ENCODE measurements around the gene CEP57L1. TPM values are rescaled to one million over a fixed set of nuclear protein-coding genes. Genes with fewer than 3 reads are reported as not detected.

Gene CEP57L1
- total and polyA plus RNA-seq, 9 of the 15 experiments (the other 6 are each of a cell fraction or from before 2014, with no cell fraction given) = 39.4 to 88.6 (median 61.8) TPM

GRCh38 chr6:109095036-109095834 lies at the start of gene CEP57L1 (continued):
- TF ChIP-seq ATF1 (CRISPR knock-in tag; IDR thresholded peaks at IDR 0.05) = peak; percentile 86; the same call in 1 of the 2 replicates
- peak; percentile 99 for TF ChIP-seq ATF1 (tag; IDR thresholded peaks at IDR 0.05)
- no peak for TF ChIP-seq GATA2 (CRISPR knock-in tag; IDR thresholded peaks at IDR 0.05)
- TF ChIP-seq GTF2F1 (IDR thresholded peaks at IDR 0.05; ENCODE audit: low read depth, low read length) = no peak; the same call in 1 of the 2 replicates
- TF ChIP-seq HMG20B (CRISPR knock-in tag; IDR thresholded peaks at IDR 0.05) = no peak
- TF ChIP-seq ZNF589 (CRISPR knock-in tag; IDR thresholded peaks at IDR 0.05; ENCODE audit: low read depth) = no peak
- TF ChIP-seq ATF2 (CRISPR knock-in tag; IDR thresholded peaks at IDR 0.05) = no peak
- no peak for TF ChIP-seq ZNF449 (CRISPR knock-in tag; IDR thresholded peaks at IDR 0.05)
- no peak for TF ChIP-seq ZNF121 (CRISPR knock-in tag; conservative IDR thresholded peaks at IDR 0.05)
- no peak for TF ChIP-seq E4F1 (CRISPR knock-in tag; IDR thresholded peaks at IDR 0.05; ENCODE audit: borderline replicate concordance)
- 0 out of 2 replicates have a peak, but pooled peaks have one; percentile 24 for TF ChIP-seq PHF21A (IDR thresholded peaks at IDR 0.05; ENCODE audit: borderline replicate concordance, low read depth)
- no peak for TF ChIP-seq USF1 (CRISPR knock-in tag; IDR thresholded peaks at IDR 0.05)
- TF ChIP-seq KLF1 (tag; IDR thresholded peaks at IDR 0.05) = no peak
- TF ChIP-seq HIVEP1 (CRISPR knock-in tag; IDR thresholded peaks at IDR 0.05) = no peak
- peak in 1 of 2 experiments; percentile 47; a peak in 1 of 4 replicates for TF ChIP-seq RCOR1 (IDR thresholded peaks at IDR 0.05; ENCODE audit: borderline replicate concordance in 1 of 2, low read depth in 2 of 2, low read length in 2 of 2)
- no peak for TF ChIP-seq MEF2D (tag; conservative IDR thresholded peaks at IDR 0.05; ENCODE audit: low read depth)
- no peak for TF ChIP-seq GTF2A2 (tag; IDR thresholded peaks at IDR 0.05)
- TF ChIP-seq SIN3B (IDR thresholded peaks at IDR 0.05; ENCODE audit: low read depth) = peak; percentile 79
- no peak for TF ChIP-seq ZNF347 (CRISPR knock-in tag; IDR thresholded peaks at IDR 0.05; ENCODE audit: low read depth)
- no peak for TF ChIP-seq ZNF668 (CRISPR knock-in tag; IDR thresholded peaks at IDR 0.05)
- no peak for TF ChIP-seq ZNF274 (IDR thresholded peaks at IDR 0.05; ENCODE audit: borderline replicate concordance, low read depth, low read length)
- peak; percentile 52; the same call in 1 of the 2 replicates for TF ChIP-seq PML (IDR thresholded peaks at IDR 0.05; ENCODE audit: low read length)
- no peak for TF ChIP-seq ZNF224 (CRISPR knock-in tag; IDR thresholded peaks at IDR 0.05)
- TF ChIP-seq CCNT2 (IDR thresholded peaks at IDR 0.05; ENCODE audit: borderline replicate concordance, extremely low read depth, insufficient read length, low read depth, low read length) = no peak
